Femur (tissue), 1 donor: Measurements from ENCODE around the gene NRAP.

ENCODE experiments used
- DNase-seq: peaks from one replicate; pipeline ENCODE4 v3.0.0-alpha.2; 2017

The NRAP gene

DNA sequence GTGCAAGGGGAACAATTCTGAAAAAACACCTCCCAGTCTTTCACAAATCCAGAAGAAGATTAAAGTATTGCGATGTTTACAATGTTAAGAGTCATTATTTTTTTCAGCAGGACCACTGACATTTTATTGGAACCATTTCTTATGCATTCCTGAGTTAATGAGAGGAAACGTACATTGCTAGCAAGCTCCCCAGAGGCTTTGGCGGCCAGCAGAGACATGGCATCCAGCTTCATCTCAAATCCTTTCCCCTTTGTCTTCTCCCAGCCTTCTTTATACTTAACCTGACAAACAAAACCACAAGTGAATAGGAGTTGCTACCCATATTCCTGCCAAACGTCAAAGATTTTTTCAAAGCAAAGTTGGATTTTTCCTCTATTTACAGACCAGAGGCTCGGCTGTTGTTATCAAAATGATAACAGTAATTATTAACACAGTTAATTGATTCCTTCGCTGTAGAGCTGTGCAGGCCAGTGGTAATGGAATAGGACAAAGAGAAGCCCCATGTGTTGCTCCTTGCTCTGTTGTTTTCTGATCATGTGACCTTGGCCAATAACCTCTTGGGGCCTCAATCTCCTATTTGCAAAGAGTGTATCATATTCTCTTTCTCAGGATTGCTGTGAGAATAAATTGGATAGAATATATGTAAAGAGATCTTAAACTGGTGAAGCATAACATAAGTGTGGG lies 32.0 kb downstream of the NRAP start:
- DNase-seq, result no peak

GRCh38 chr10:113630929-113631533 lies 32.8 kb downstream of the NRAP start:
- no peak for DNase-seq

GRCh38 chr10:113628607-113629153 lies 35.2 kb downstream of the NRAP start:
- DNase-seq, result no peak

DNA sequence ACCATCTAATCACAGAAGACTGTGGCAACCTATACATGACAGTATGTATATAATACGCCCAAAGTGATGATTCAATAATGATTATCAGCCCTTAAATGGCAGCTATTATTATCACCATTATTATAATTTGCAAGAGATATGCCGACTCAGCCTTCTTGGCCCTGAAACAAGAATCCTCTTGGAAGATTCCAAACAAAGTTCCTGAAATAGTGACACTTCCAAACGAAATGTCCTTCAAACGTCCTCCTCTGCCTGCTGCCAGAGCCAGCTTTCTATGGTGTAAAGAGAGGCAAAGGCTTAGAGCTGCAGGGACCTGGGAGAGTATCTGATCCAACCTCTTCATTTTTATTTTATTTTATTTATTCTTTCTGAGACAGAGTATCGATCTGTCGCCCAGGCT lies 36.0 kb downstream of the NRAP start:
- DNase-seq, result no peak

DNA sequence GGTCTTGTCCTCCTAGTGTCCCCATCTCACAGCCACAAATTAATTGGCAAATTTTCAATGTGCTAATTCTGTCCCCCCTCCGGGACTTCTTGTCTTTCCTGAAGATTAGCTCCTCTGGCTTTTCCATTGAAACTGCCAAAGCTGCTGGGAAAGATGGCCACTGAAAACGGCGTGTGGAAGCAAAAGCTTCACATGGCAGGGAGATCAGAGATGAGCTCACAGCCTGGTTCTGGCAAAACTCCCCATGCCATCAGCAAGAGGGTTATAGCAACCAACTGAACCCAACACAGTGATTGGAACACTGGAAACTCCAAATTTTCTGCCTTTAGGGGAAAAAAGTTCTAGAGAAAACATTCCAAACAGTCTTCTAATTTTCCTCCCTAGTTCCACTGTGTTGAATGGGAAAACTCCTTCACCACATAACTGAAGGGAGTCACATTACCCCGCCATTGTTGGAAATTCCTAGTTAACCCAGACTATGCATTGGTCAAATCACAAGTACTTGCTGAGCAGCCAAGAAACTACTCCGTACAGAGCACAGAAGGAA lies 37.0 kb downstream of the NRAP start:
- peak; percentile 36 for DNase-seq

- DNase-seq, result no peak
Measured at GRCh38 chr10:113625461-113626186, 38.2 kb downstream of the NRAP start.

GRCh38 chr10:113622831-113623230 lies 41.0 kb downstream of the NRAP start:
- no peak for DNase-seq

- no peak for DNase-seq
Measured at GRCh38 chr10:113621799-113622198, 42.0 kb downstream of the NRAP start.

- DNase-seq, result no peak
Measured at GRCh38 chr10:113620936-113621335, 42.9 kb downstream of the NRAP start.

- no peak for DNase-seq
Measured at GRCh38 chr10:113620511-113620910, 43.3 kb downstream of the NRAP start.

GRCh38 chr10:113619401-113619800 lies 44.4 kb downstream of the NRAP start:
- DNase-seq, result no peak

DNA sequence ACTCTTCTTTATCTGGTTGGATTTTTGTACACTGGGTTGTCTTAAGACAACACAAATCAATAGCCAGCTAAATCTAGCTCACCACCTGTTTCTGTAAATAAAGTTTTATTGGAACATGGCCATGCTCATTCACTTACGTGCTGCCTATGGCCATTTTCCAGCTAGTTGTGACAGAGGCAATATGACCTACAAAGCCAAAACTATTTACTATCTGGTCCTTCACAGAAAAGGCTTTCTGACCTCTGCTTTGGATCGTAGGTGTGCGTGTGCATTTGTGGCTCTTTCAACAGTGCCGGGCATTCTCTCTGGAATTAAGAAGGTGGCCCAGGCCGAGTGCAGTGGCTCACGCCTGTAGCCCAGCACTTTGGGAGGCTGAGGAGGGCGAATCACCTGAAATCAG lies 45.5 kb downstream of the NRAP start:
- DNase-seq, result no peak

- DNase-seq, result no peak
Measured at GRCh38 chr10:113617086-113617485, 46.8 kb downstream of the NRAP start.

GRCh38 chr10:113616244-113617074 lies 47.4 kb downstream of the NRAP start:
- DNase-seq, result no peak

- no peak for DNase-seq
Measured at GRCh38 chr10:113613977-113614690, 49.7 kb downstream of the NRAP start.

- DNase-seq, result no peak
Measured at GRCh38 chr10:113613427-113613826, 50.4 kb downstream of the NRAP start.

- peak; percentile 31 for DNase-seq
Measured at GRCh38 chr10:113612154-113612553, 51.7 kb downstream of the NRAP start.

DNA sequence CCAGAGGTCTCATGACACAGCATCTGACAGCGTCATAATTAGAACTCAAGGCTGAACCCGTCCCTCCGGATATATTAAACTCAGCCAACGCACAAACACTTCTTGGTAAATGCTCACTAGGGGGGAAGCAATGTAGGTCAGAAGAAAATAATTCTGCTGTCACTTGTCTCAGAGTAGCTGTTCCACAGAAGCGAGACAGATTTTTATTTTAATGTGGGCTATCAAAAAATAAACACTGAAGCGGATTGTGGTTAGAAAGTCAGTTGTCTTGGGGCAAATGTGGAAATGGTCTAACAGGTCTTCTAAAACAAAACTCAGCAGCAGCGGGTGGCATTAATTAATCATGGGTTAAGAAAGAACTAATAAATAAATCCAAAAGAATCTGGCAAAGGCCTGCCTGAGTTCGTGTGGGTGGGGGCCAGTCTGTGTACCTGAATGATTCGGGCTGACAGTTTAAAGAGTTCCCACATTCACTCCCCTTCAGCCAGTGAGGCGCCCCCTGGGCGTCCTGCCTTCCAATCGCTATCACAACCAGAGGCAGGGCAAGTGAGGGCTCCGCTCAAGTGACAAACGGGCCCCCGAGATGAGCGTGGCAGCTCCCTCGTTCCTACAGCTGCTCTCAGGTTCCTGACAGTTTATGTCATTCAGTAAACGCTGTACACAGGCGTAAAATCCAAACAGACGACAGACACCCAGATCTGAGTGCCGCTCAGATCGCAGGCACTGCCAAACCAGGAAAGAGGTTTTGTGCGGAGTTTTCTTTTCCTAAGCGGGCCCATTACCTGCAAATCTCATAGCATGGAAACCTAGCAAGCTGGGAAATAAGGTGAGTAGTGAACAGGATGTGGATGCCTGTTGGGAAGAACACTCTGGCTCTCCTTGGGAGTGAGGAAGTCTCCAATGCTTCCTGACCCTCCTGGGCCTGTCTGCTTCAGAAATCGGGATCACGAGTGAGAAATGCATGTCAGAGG lies 52.9 kb downstream of the NRAP start:
- DNase-seq, result no peak

GRCh38 chr10:113609704-113610108 lies 54.1 kb downstream of the NRAP start:
- no peak for DNase-seq

- DNase-seq, result no peak
Measured at GRCh38 chr10:113605268-113605978, 58.4 kb downstream of the NRAP start.
